ENCODE data around the gene FIP1L1.
A peak's percentile ranks its signal among the peaks of the same experiment; 100 is the strongest.

Gene FIP1L1

DNA sequence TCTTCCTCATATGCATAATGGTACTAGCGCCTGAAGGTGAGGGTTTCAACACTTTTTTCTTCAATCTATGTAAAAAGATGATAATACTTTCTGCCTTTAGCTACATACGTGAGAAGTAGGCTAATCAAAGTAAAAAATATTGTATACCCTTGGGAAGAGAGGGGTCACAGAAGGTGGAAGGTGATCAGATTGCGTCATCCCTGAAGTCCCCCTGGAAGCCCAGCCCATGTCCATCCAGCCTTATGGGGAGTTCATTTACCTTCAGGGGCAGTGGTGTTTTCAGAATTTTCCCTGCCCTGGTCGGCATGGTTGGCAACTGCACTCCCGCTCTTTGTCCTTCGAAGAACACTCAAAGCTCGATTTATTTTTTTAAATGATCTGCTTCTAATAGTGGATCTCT is 129.6 kb downstream of the FIP1L1 start:
- Histone ChIP-seq H3K36me3 (ENCODE audit: insufficient read depth, low read length) (no peaks in the 10 kb centered on the region), H3K27me3 (ENCODE audit: insufficient read depth, low read length, poor library complexity, severe bottlenecking) (no peaks in the 10 kb centered on the region), H3K9me3 (ENCODE audit: insufficient read depth, low read depth, low read length) (no peaks in the 10 kb centered on the region), H2AFZ (ENCODE audit: low read length) (no peak overlapping the region), H3K9me2 (replicated peaks; ENCODE audit: low read depth, low read length) (no peaks in the 10 kb centered on the region), H3K79me2 (ENCODE audit: insufficient read depth, low read length) (no peaks in the 10 kb centered on the region), H3K9ac (ENCODE audit: low read depth, low read length, poor library complexity, severe bottlenecking) (no peak overlapping the region), H4K20me1 (ENCODE audit: insufficient read depth, low read length, poor library complexity, severe bottlenecking) (no peaks in the 10 kb centered on the region), H3K4me1 (ENCODE audit: insufficient read depth, low read length, poor library complexity, severe bottlenecking) (peaks cover 5% of the 10 kb centered on the region), H3K4me3 (ENCODE audit: low read length, poor library complexity, severe bottlenecking) (no peak overlapping the region), H3F3A (ENCODE audit: low read depth) (no peaks in the 10 kb centered on the region), H3K4me2 (ENCODE audit: low read depth, low read length, poor library complexity, severe bottlenecking) (no peak overlapping the region)
- TF ChIP-seq EZH2phosphoT487 (IDR thresholded peaks at IDR 0.05; ENCODE audit: borderline replicate concordance): no peak
- TF ChIP-seq, protein P1, sequence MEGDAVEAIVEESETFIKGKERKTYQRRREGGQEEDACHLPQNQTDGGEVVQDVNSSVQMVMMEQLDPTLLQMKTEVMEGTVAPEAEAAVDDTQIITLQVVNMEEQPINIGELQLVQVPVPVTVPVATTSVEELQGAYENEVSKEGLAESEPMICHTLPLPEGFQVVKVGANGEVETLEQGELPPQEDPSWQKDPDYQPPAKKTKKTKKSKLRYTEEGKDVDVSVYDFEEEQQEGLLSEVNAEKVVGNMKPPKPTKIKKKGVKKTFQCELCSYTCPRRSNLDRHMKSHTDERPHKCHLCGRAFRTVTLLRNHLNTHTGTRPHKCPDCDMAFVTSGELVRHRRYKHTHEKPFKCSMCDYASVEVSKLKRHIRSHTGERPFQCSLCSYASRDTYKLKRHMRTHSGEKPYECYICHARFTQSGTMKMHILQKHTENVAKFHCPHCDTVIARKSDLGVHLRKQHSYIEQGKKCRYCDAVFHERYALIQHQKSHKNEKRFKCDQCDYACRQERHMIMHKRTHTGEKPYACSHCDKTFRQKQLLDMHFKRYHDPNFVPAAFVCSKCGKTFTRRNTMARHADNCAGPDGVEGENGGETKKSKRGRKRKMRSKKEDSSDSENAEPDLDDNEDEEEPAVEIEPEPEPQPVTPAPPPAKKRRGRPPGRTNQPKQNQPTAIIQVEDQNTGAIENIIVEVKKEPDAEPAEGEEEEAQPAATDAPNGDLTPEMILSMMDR (conservative IDR thresholded peaks at IDR 0.05; ENCODE audit: low read length): no peak

DNA sequence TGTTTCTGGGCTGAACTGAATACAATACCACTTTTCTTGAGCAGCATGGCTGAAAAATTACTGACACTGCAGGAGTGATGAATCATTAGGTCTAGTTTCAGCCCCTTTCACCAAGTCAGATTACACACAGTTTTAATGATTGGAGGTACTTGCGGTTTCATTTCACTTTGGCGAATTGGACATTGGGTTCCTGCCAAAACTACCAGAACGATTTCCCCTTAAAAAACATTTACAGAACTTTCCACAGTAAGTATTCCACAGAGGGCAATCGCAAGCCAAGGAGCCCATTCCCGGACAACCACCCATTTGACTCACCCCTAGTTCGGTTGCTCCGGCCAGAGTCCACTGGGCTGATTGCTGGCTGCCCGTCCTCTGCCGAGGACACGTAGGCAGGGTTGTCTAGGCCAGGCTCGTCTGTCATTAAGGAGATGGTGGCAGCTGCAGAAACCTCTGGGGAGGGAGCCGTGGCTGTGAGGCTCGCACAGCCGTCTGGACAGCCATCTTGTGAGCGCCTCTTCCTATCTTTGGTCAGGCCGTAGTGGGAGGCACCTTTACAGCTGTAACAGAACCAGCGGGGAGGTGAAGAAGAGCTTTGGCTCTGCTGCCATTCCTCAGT is 130.3 kb downstream of the FIP1L1 start:
- Histone ChIP-seq H3F3A (ENCODE audit: low read depth) (no peaks in the 10 kb centered on the region), H3K9me2 (replicated peaks; ENCODE audit: low read depth, low read length) (no peaks in the 10 kb centered on the region), H3K9me3 (ENCODE audit: insufficient read depth, low read depth, low read length) (no peaks in the 10 kb centered on the region), H3K9ac (ENCODE audit: low read depth, low read length, poor library complexity, severe bottlenecking) (no peak overlapping the region), H4K20me1 (ENCODE audit: insufficient read depth, low read length, poor library complexity, severe bottlenecking) (no peaks in the 10 kb centered on the region), H2AFZ (ENCODE audit: low read length) (no peak overlapping the region), H3K4me1 (ENCODE audit: insufficient read depth, low read length, poor library complexity, severe bottlenecking) (peaks cover 5% of the 10 kb centered on the region), H3K4me3 (ENCODE audit: low read length, poor library complexity, severe bottlenecking) (no peak overlapping the region), H3K27me3 (ENCODE audit: insufficient read depth, low read length, poor library complexity, severe bottlenecking) (no peaks in the 10 kb centered on the region), H3K79me2 (ENCODE audit: insufficient read depth, low read length) (no peaks in the 10 kb centered on the region), H3K4me2 (ENCODE audit: low read depth, low read length, poor library complexity, severe bottlenecking) (no peak overlapping the region), H3K36me3 (ENCODE audit: insufficient read depth, low read length) (no peaks in the 10 kb centered on the region)
- TF ChIP-seq, protein P1 (conservative IDR thresholded peaks at IDR 0.05; ENCODE audit: low read length): no peak

DNA sequence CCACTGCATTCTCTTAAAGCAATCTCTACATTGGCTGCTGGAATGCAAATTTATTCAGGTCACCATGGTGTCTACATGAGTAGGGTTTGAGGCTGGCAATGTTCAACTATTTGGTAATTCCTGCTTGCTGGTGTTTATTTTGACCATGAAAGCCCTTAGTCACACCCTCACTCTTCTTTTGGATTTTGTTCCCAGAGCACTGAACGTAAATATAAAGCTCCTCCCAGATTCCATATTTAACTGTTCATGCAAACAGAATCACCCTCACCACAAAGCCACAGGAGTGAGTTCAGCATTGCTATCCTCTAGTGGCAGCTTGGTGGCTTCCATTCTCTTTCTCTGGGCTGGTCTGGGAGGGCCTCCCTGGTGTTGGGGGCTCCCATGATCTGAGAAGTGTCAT is 131.0 kb downstream of the FIP1L1 start:
- Histone ChIP-seq H3K79me2 (ENCODE audit: insufficient read depth, low read length) (no peaks in the 10 kb centered on the region), H3K4me2 (ENCODE audit: low read depth, low read length, poor library complexity, severe bottlenecking) (no peak overlapping the region), H3K36me3 (ENCODE audit: insufficient read depth, low read length) (no peaks in the 10 kb centered on the region), H3K9ac (ENCODE audit: low read depth, low read length, poor library complexity, severe bottlenecking) (no peak overlapping the region), H3K4me3 (ENCODE audit: low read length, poor library complexity, severe bottlenecking) (no peak overlapping the region), H3K9me3 (ENCODE audit: insufficient read depth, low read depth, low read length) (no peaks in the 10 kb centered on the region), H4K20me1 (ENCODE audit: insufficient read depth, low read length, poor library complexity, severe bottlenecking) (no peaks in the 10 kb centered on the region), H3K9me2 (replicated peaks; ENCODE audit: low read depth, low read length) (no peaks in the 10 kb centered on the region), H3F3A (ENCODE audit: low read depth) (no peaks in the 10 kb centered on the region), H3K27me3 (ENCODE audit: insufficient read depth, low read length, poor library complexity, severe bottlenecking) (no peaks in the 10 kb centered on the region), H2AFZ (ENCODE audit: low read length) (no peak overlapping the region), H3K4me1 (ENCODE audit: insufficient read depth, low read length, poor library complexity, severe bottlenecking) (peaks cover 5% of the 10 kb centered on the region)
- TF ChIP-seq, protein P1 (conservative IDR thresholded peaks at IDR 0.05; ENCODE audit: low read length): 0 out of 2 replicates have a peak, but pooled peaks have one; percentile 21
- no peak for TF ChIP-seq EZH2phosphoT487 (IDR thresholded peaks at IDR 0.05; ENCODE audit: borderline replicate concordance)

Data from Loucy (cell line).